Parathyroid adenoma (tissue), 2 donors: ENCODE measurements around the gene BDKRB1.

Experiments used
- H2AFZ ChIP-seq: fragments of 300-600 bp; sonication (generic); one replicate; pipeline ENCODE4 v1.7.0; 2017; ENCODE audit warnings: antibody characterized with exemption, mild to moderate bottlenecking
- H3K27ac ChIP-seq: fragments of 300-600 bp; sonication (generic); one replicate; pipeline ENCODE4 v1.7.0; 2017
- H3K27me3 ChIP-seq: fragments of 300-600 bp; sonication (generic); one replicate; pipeline ENCODE4 v1.7.0; 2017; ENCODE audit warnings: low read length; ENCODE audit not compliant: control insufficient read depth, insufficient read depth
- H3K36me3 ChIP-seq: fragments of 300-600 bp; sonication (generic); one replicate; pipeline ENCODE4 v1.7.0; 2017; ENCODE audit warnings: low read length; ENCODE audit not compliant: control insufficient read depth, insufficient read depth
- H3K4me1 ChIP-seq: fragments of 300-600 bp; sonication (generic); one replicate; pipeline ENCODE4 v1.7.0; 2017; ENCODE audit warnings: control low read depth
- H3K4me2 ChIP-seq: fragments of 300-600 bp; sonication (generic); one replicate; pipeline ENCODE4 v1.7.0; 2017; ENCODE audit warnings: low read length
- H3K4me3 ChIP-seq: fragments of 300-600 bp; sonication (generic); one replicate; pipeline ENCODE4 v1.7.0; 2017; ENCODE audit warnings: low read depth, low read length
- H3K79me2 ChIP-seq: fragments of 300-600 bp; sonication (generic); one replicate; pipeline ENCODE4 v1.7.0; 2017; ENCODE audit warnings: control low read depth
- H3K9ac ChIP-seq: fragments of 300-600 bp; sonication (generic); one replicate; pipeline ENCODE4 v1.7.0; 2017; ENCODE audit warnings: mild to moderate bottlenecking
- H3K9me3 ChIP-seq: fragments of 300-600 bp; sonication (generic); one replicate; pipeline ENCODE4 v1.7.0; 2017; ENCODE audit warnings: low read length; ENCODE audit not compliant: control insufficient read depth
- CTCF ChIP-seq: fragments of 300-600 bp; sonication (generic); IDR thresholded peaks from one replicate; pipeline ENCODE4 v1.7.0; 2017; ENCODE audit warnings: antibody characterized with exemption, mild to moderate bottlenecking
- donor health status: primary hyperparathyroidism.

BDKRB1 gene

DNA sequence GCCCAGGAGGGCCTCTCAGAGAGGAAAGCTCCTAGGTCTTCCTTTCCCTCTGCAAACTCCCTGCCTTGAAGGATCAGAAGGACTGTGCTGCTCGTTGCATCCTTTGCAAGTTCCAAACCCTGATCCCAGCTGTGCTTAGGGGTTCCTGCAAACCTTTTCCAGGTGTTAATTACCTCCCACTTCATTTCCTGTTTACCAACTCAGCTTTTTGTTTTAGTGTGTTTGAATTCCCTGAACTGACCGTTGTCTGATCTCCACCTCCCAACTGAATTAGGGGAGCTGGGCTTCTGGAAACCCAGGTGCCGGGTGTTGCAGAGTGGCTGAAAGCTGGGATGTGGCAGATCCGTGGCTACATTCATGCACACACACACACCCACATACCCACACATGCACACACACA is 20.6 kb upstream of the BDKRB1 start:
- Histone ChIP-seq H2AFZ (no peak overlapping the region), H3K27ac (no peak overlapping the region), H3K36me3 (no peaks in the 10 kb centered on the region), H3K4me1 (no peaks in the 10 kb centered on the region), H3K9ac (no peak overlapping the region), H3K9me3 (no peaks in the 10 kb centered on the region), H3K79me2 (no peaks in the 10 kb centered on the region), H3K4me3 (no peak overlapping the region), H3K4me2 (no peak overlapping the region), H3K27me3 (no peaks in the 10 kb centered on the region)
- TF ChIP-seq CTCF: no peak

GRCh38 chr14:96237641-96238040 is 18.4 kb upstream of the BDKRB1 start:
- Histone ChIP-seq H3K79me2 (no peaks in the 10 kb centered on the region), H3K4me1 (no peaks in the 10 kb centered on the region), H3K36me3 (no peaks in the 10 kb centered on the region), H2AFZ (no peak overlapping the region), H3K9me3 (no peaks in the 10 kb centered on the region), H3K4me3 (no peak overlapping the region), H3K27ac (no peak overlapping the region), H3K4me2 (no peak overlapping the region), H3K27me3 (no peaks in the 10 kb centered on the region), H3K9ac (no peak overlapping the region)
- TF ChIP-seq CTCF: no peak

DNA sequence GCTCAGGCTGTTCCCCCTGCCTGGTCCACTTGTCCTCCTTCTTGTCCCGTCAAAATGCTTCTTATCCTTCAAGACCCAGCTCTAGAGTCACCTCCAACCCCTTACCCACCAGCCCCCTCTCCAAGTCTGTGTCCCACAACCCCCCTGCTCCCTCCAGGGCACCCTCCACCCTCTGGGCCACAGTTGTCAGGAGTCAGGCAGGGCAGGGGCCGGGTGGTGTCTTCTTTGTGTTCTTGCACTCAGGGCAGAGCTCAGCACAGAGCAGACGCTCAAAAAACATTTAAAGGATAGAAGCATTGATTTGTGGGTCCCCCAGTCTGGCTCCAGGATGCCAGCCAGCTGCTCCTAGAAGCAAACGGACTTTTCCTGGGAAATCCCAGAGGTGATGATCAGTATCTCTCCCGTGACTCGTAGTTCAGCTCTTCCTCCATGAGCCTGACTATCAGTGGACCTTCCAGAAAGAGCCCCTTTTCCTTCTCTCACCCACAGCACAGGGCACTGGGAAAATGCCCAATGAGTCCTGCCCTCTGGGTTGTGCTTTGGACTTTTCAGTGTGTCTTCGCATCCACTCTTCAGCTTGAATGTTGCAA is 17.2 kb upstream of the BDKRB1 start:
- no peak for TF ChIP-seq CTCF
- Histone ChIP-seq H3K27me3 (no peaks in the 10 kb centered on the region), H3K4me3 (no peak overlapping the region), H3K9ac (no peak overlapping the region), H3K4me1 (no peaks in the 10 kb centered on the region), H3K4me2 (no peak overlapping the region), H3K36me3 (no peaks in the 10 kb centered on the region), H3K27ac (no peak overlapping the region), H3K9me3 (no peaks in the 10 kb centered on the region), H2AFZ (no peak overlapping the region), H3K79me2 (no peaks in the 10 kb centered on the region)

- no peak overlapping the region for H2AFZ ChIP-seq
- H3K79me2 ChIP-seq: no peaks in the 10 kb centered on the region
- H3K9me3 ChIP-seq: no peaks in the 10 kb centered on the region
- no peak overlapping the region for H3K9ac ChIP-seq
- no peak overlapping the region for H3K4me2 ChIP-seq
- H3K4me3 ChIP-seq: no peak overlapping the region
- H3K36me3 ChIP-seq: no peaks in the 10 kb centered on the region
- H3K27ac ChIP-seq: no peak overlapping the region
- TF ChIP-seq CTCF: no peak
- no peaks in the 10 kb centered on the region for H3K4me1 ChIP-seq
- H3K27me3 ChIP-seq: no peaks in the 10 kb centered on the region
These were observed 16.3 kb upstream of the BDKRB1 start for GRCh38 chr14:96239711-96240141.

GRCh38 chr14:96240641-96241040 is 15.4 kb upstream of the BDKRB1 start:
- TF ChIP-seq CTCF: no peak
- Histone ChIP-seq H3K79me2 (no peaks in the 10 kb centered on the region), H3K27ac (no peak overlapping the region), H3K4me3 (no peak overlapping the region), H3K4me2 (no peak overlapping the region), H3K9ac (no peak overlapping the region), H3K36me3 (no peaks in the 10 kb centered on the region), H3K4me1 (no peaks in the 10 kb centered on the region), H2AFZ (no peak overlapping the region), H3K27me3 (no peaks in the 10 kb centered on the region), H3K9me3 (no peaks in the 10 kb centered on the region)
